HCT116 (cell line): ENCODE data around the gene RPL13A. TPM values are rescaled to one million over a fixed set of nuclear protein-coding genes. Genes with fewer than 3 reads are reported as not detected.

ENCODE experiments used
- ATAC-seq: fragments of 200-7000 bp; cut with Tn5 transposase; 2 replicates; pipeline ENCODE4 v1.9.1; 2020; ENCODE audit warnings: mild to moderate bottlenecking, moderate library complexity
- BruUV-seq: library from RNA; stranded (reverse); fragments of 400-500 nt; replicated peaks from 2 replicates; lab custom pipeline; 2021; lab: Mats Ljungman, UMichigan
- CTCF ChIA-PET: fragments of 300-600 bp; sonication (Branson Sonifier 250); formaldehyde crosslinking; loops from one replicate; lab custom pipeline; 2021; ENCODE audit warnings: antibody characterized with exemption; lab: Charles Lee
- POLR2A ChIA-PET: fragments of 300-600, 350-600 bp; sonication (Branson Sonifier 250); formaldehyde crosslinking; loops from one replicate; lab custom pipeline; 2021; ENCODE audit warnings: antibody characterized with exemption; lab: Charles Lee
- RAD21 ChIA-PET, 2 experiments: fragments of 300-600 bp; sonication (Branson Sonifier 250); formaldehyde crosslinking; loops; one replicate each; lab custom pipeline; 2023; ENCODE audit warnings: low total read pairs in 2 of 2; ENCODE audit not compliant: uncharacterized antibody in 2 of 2, unreplicated experiment in 2 of 2, low non-redundant PET in 1 of 2; lab: Charles Lee
- DNase-seq: peaks from one replicate; pipeline ENCODE4 v3.0.0-alpha.2; 2010; ENCODE audit warnings: low read depth, low spot score
- H2AFZ ChIP-seq: fragments of 200-600 bp; shearing (Covaris generic), sonication (generic); 2 replicates; pipeline ENCODE4 v1.6.1; 2017; ENCODE audit warnings: low read depth, mixed run types, mixed read lengths, antibody characterized with exemption, low read length; ENCODE audit not compliant: poor library complexity, severe bottlenecking
- H3K27ac ChIP-seq: 2 replicates; pipeline ENCODE4 v1.5.1; 2012; ENCODE audit warnings: low read depth, low read length
- H3K27me3 ChIP-seq: fragments of 200-600 bp; sonication (generic); 2 replicates; pipeline ENCODE4 v1.6.1; 2016; ENCODE audit warnings: mixed run types, low read length, mixed read lengths; ENCODE audit not compliant: insufficient read depth
- H3K36me3 ChIP-seq, 2 experiments: fragments of 200-500 bp in 1 of 2; fragments of 200-600 bp in 1 of 2; sonication (Bioruptor generic) in 1 of 2; sonication (generic) in 1 of 2; 2 replicates each; pipeline versions ENCODE4 v1.5.1 to v1.6.1; 2014 to 2016; ENCODE audit warnings: low read length in 2 of 2, inconsistent platforms in 1 of 2, mixed read lengths in 1 of 2, mixed run types in 1 of 2; ENCODE audit not compliant: insufficient read depth in 2 of 2, control insufficient read depth in 1 of 2
- H3K4me1 ChIP-seq, 2 experiments: fragments of 200-600 bp in 1 of 2; sonication (generic) in 1 of 2; 2 replicates each; pipeline versions ENCODE4 v1.5.1 to v1.6.1; 2012 to 2017; ENCODE audit warnings: low read length in 2 of 2, inconsistent platforms in 1 of 2, mild to moderate bottlenecking in 1 of 2, mixed read lengths in 1 of 2, mixed run types in 1 of 2, moderate library complexity in 1 of 2; ENCODE audit not compliant: insufficient read depth in 2 of 2, control insufficient read depth in 1 of 2
- H3K4me2 ChIP-seq: fragments of 200-600 bp; sonication (generic); 2 replicates; pipeline ENCODE4 v1.6.1; 2017; ENCODE audit warnings: mixed run types, low read length, mixed read lengths
- H3K4me3 ChIP-seq, 2 experiments: fragments of 200-600 bp in 1 of 2; sonication (generic) in 1 of 2; replicated peaks in 1 of 2; 2 replicates each; pipeline ENCODE4 v1.5.1; 2011 to 2016; ENCODE audit warnings: low read length in 2 of 2, control low read depth in 1 of 2, low read depth in 1 of 2, mild to moderate bottlenecking in 1 of 2, mixed read lengths in 1 of 2, mixed run types in 1 of 2
- H3K79me2 ChIP-seq: fragments of 200-600 bp; sonication (generic); 2 replicates; pipeline ENCODE4 v1.6.1; 2017; ENCODE audit warnings: mild to moderate bottlenecking, mixed run types, low read length, moderate library complexity, mixed read lengths; ENCODE audit not compliant: insufficient read depth
- H3K9ac ChIP-seq: fragments of 200-600 bp; sonication (generic); 2 replicates; pipeline ENCODE4 v1.6.1; 2016; ENCODE audit warnings: low read length, mixed read lengths
- H3K9me2 ChIP-seq: fragments of 200-600 bp; sonication (generic), shearing (Covaris generic); 2 replicates; pipeline ENCODE4 v1.6.1; 2017; ENCODE audit warnings: mixed run types, mild to moderate bottlenecking, moderate library complexity; ENCODE audit not compliant: insufficient read depth
- H3K9me3 ChIP-seq, 2 experiments: fragments of 200-500 bp in 1 of 2; fragments of 200-600 bp in 1 of 2; sonication (Bioruptor generic) in 1 of 2; sonication (generic) in 1 of 2; 2 replicates each; pipeline ENCODE4 v1.6.1; 2014 to 2017; ENCODE audit warnings: low read length in 2 of 2, mixed read lengths in 2 of 2, inconsistent platforms in 1 of 2, low read depth in 1 of 2, mild to moderate bottlenecking in 1 of 2, mixed run types in 1 of 2, moderate library complexity in 1 of 2; ENCODE audit not compliant: control insufficient read depth in 1 of 2, insufficient read depth in 1 of 2
- H4K20me1 ChIP-seq: fragments of 200-600 bp; sonication (generic), shearing (Covaris generic); 2 replicates; pipeline ENCODE4 v1.6.1; 2017; ENCODE audit warnings: mixed run types, mild to moderate bottlenecking, moderate library complexity; ENCODE audit not compliant: insufficient read depth
- ATF3 ChIP-seq: IDR thresholded peaks from 2 replicates; pipeline ENCODE4 v1.6.1; 2012
- ELF1 ChIP-seq: IDR thresholded peaks from 2 replicates; pipeline ENCODE4 v1.6.1; 2012; ENCODE audit warnings: low read depth, borderline replicate concordance
- RAD21 ChIP-seq: IDR thresholded peaks from 2 replicates; pipeline ENCODE4 v1.6.1; 2012; ENCODE audit warnings: low read depth, mild to moderate bottlenecking
- TCF7L2 ChIP-seq: IDR thresholded peaks from 2 replicates; pipeline ENCODE4 v1.7.0; 2011; ENCODE audit warnings: borderline replicate concordance, inconsistent platforms; ENCODE audit not compliant: insufficient read depth, insufficient read length; ENCODE audit errors: extremely low read depth
- intact Hi-C: fragments of 100-400 bp; cut with micrococcal nuclease; formaldehyde crosslinking; loops from 2 replicates; pipeline ENCODE4 v1.10.0; 2022
- total RNA-seq: library from RNA; stranded (reverse); gene quantifications from one replicate; pipeline ENCODE4 v1.2.1, GENCODE V29; 2021; ENCODE audit not compliant: unreplicated experiment
- TF ChIP-seq, protein P1 (sequence below), 3 experiments: fragments of 200-600 bp in 1 of 3; sonication (generic) in 1 of 3; IDR thresholded peaks in 2 of 3; conservative IDR thresholded peaks in 1 of 3; 2 replicates each; pipeline ENCODE4 v1.5.1; 2012 to 2017; ENCODE audit warnings: low read depth in 2 of 3, low read length in 2 of 3, antibody characterized with exemption in 1 of 3, borderline replicate concordance in 1 of 3, control low read depth in 1 of 3, mild to moderate bottlenecking in 1 of 3, mixed read lengths in 1 of 3, mixed run types in 1 of 3, moderate library complexity in 1 of 3; ENCODE audit not compliant: insufficient read depth in 1 of 3

Gene RPL13A
- total RNA-seq, 1 experiment from 2014 or later, result 3,719 TPM

- DNase-seq, result no peak
Measured at GRCh38 chr19:49469828-49470614, 17.4 kb upstream of the RPL13A start.

More at GRCh38 chr19:49469828-49470614, 17.4 kb upstream of the RPL13A start:
- no peak for TF ChIP-seq ATF3
- TF ChIP-seq, protein P1, sequence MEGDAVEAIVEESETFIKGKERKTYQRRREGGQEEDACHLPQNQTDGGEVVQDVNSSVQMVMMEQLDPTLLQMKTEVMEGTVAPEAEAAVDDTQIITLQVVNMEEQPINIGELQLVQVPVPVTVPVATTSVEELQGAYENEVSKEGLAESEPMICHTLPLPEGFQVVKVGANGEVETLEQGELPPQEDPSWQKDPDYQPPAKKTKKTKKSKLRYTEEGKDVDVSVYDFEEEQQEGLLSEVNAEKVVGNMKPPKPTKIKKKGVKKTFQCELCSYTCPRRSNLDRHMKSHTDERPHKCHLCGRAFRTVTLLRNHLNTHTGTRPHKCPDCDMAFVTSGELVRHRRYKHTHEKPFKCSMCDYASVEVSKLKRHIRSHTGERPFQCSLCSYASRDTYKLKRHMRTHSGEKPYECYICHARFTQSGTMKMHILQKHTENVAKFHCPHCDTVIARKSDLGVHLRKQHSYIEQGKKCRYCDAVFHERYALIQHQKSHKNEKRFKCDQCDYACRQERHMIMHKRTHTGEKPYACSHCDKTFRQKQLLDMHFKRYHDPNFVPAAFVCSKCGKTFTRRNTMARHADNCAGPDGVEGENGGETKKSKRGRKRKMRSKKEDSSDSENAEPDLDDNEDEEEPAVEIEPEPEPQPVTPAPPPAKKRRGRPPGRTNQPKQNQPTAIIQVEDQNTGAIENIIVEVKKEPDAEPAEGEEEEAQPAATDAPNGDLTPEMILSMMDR (IDR thresholded peaks at IDR 0.05 in 2 of 3, conservative IDR thresholded peaks at IDR 0.05 in 1 of 3; ENCODE audit: borderline replicate concordance in 1 of 3, insufficient read depth in 1 of 3, low read depth in 2 of 3, low read length in 2 of 3), result peak; percentile 21 to 49 (median 36); a peak in 5 of 6 replicates
- peak; percentile 49 for TF ChIP-seq RAD21
- no peak for TF ChIP-seq TCF7L2
- no peak for TF ChIP-seq ELF1
- intact Hi-C loops, result no loop called here
- Histone ChIP-seq H4K20me1 (no peaks in the 10 kb centered on the region), H3K4me2 (no peak overlapping the region), H3K9me2 (no peaks in the 10 kb centered on the region), H3K27ac (no peak overlapping the region), H3K4me1 (peaks cover 28 to 47% of the 10 kb centered on the region in 2 experiments), H3K79me2 (no peaks in the 10 kb centered on the region), H3K9ac (no peak overlapping the region), H3K9me3 (no peaks in the 10 kb centered on the region), H3K27me3 (no peaks in the 10 kb centered on the region), H3K4me3 (no peak overlapping the region), H3K36me3 (no peaks in the 10 kb centered on the region; a peak in 1 of 4 replicates), H2AFZ (no peak overlapping the region)
- CTCF ChIA-PET, result interaction anchor here (1.1 kb wide), 1 partner anchor 25 kb away, joined by 3 read pairs; no protein-coding TSS in a partner anchor
- BruUV-seq, result no TSS peak
- ATAC-seq, result peak; percentile 28; the same call in 1 of the 2 replicates
- RAD21 ChIA-PET, result no interaction called here
- POLR2A ChIA-PET, result interaction anchor here (1.3 kb wide), 1 partner anchor 17 kb away, joined by 4 read pairs; the partner anchor contains the start of gene ALDH16A1
